Ovary (tissue), 3 donors: ENCODE results near the gene NLN.

Experiments
- CTCF ChIP-seq, 3 donors: fragments of 450-650 bp in 2 of 3; fragments of 200-600 bp in 1 of 3; IDR thresholded peaks; one replicate each; pipeline versions ENCODE4 v1.5.1 to v1.8.0; 2016 to 2022; ENCODE audit warnings: antibody characterized with exemption in 3 of 3, mild to moderate bottlenecking in 1 of 3
- POLR2A ChIP-seq: fragments of 450-650 bp; IDR thresholded peaks from one replicate; pipeline ENCODE4 v1.6.1; 2017; ENCODE audit warnings: antibody characterized with exemption, mild to moderate bottlenecking, moderate library complexity
- donor health status: DM: no; HTN: no; CAD: no.

GRCh38 chr5:65831276-65831675, 109.3 kb downstream of the NLN start:
- TF ChIP-seq CTCF (IDR thresholded peaks at IDR 0.05), result no peak
- TF ChIP-seq POLR2A, result no peak
